ENCODE data around the gene HEMGN. TPM values are rescaled to one million over a fixed set of nuclear protein-coding genes. Genes with fewer than 3 reads are reported as not detected.
A peak's percentile ranks its signal among the peaks of the same experiment; 100 is the strongest.
"Not testable (repeated sequence)": the region's sequence is repeated elsewhere in the genome, so short reads cannot be mapped to it uniquely, and the experiment has no call there.

Gene HEMGN, protein sequence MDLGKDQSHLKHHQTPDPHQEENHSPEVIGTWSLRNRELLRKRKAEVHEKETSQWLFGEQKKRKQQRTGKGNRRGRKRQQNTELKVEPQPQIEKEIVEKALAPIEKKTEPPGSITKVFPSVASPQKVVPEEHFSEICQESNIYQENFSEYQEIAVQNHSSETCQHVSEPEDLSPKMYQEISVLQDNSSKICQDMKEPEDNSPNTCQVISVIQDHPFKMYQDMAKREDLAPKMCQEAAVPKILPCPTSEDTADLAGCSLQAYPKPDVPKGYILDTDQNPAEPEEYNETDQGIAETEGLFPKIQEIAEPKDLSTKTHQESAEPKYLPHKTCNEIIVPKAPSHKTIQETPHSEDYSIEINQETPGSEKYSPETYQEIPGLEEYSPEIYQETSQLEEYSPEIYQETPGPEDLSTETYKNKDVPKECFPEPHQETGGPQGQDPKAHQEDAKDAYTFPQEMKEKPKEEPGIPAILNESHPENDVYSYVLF
- total RNA-seq (ENCODE audit: insufficient read depth, low replicate concordance), result 30.3 TPM

- DNase-seq (ENCODE audit: low spot score), result no peak
Observed at GRCh38 chr9:97938081-97938644, at the start of gene HEMGN. TSS of gene HEMGN (minus strand) at chr9:97938172. CDS start at chr9:97938136, 36 bp downstream.

DNA sequence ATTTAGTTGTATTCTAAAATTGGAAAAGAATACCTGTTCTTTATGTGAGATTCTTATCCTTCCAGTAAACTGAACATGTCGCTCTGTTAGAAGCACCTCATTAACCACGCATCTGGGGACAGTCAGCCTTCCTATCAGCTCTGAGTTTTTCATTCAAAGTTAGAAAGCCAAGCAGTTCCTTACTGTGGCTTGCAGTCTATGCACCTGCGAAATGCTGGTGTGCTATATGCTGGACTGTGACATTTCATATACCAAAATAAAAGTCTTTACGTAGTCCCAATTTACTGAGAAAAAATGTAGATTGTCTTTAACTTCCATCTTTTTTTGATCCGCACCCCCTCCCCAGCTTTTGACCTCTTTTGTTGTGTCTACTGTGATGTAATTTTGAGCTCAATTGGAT, 49.5 kb upstream of the HEMGN start:
- DNase-seq (ENCODE audit: low spot score), result no peak

GRCh38 chr9:97985058-97985861, 47.3 kb upstream of the HEMGN start:
- peak; percentile 12 for DNase-seq (ENCODE audit: low spot score)

GRCh38 chr9:97984188-97985057, 46.5 kb upstream of the HEMGN start:
- DNase-seq (ENCODE audit: low spot score), result peak; percentile 76

DNA sequence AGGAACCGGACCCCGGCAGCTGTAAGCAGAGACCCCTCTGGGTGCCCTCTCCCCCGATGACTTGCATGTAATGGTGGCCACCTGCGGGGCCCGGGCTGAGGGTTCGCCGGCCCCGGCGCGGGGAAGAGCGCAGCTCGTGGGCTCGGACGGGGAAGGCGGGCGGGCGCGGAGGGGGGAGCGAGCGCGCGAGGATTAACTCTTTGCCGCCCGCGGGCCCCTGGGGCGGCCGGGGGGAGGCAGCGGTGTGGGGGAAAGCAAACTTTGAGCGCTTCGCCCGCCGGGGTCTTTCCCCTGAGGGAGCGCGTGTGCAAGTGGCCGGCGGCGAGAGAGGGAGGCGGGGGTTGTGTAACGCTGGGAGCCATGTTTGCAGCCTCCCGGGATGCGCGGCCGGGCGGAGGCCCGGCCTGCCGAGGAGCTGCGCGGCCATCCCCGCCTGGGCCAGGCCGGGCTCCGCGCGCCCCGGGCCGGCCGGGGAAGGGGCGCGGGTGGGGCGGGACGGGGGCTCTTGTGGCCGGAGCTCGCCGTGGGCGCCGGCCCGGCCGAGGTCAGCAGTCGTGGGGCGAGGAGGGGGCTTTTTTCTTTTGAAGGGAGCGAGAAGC, 45.7 kb upstream of the HEMGN start:
- DNase-seq (ENCODE audit: low spot score), result peak; percentile 77

DNA sequence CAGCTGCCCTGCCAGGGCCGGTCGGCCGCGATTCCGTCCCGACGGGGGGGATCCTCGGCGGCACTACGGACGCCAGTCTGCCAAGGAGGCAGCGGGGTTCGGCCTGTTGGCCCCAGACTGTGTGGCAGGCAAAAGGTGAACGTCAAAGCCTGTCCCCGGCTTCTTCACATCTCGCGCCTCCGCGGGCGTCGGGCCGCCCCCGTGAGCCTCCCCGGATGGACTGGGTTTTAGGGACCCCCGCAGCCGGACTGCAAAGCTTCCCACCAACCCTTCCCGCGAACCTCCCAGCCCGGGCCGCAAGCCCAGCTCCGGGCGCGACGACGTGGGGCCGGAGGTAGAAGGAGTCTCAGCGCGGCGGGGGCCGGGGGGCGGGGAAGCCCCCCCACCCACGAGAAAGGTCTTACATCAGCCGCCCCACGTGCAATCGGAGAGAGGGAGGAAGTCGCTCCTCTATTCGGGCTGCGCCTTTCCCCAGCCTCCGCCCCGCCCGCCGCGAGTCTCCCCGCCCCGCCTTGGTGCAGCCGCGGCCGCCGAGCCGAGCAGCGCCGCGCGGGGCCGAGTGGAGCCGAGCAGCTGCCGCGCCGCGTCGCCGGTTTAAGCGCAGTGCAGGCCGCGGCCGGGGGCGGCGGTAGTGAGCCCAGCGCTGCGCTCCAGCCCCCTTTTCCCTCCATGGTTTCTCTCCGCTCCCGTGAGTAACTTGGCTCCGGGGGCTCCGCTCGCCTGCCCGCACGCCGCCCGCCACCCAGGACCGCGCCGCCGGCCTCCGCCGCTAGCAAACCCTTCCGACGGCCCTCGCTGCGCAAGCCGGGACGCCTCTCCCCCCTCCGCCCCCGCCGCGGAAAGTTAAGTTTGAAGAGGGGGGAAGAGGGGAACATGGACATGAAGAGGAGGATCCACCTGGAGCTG, 45.0 kb upstream of the HEMGN start, which contains the start of gene ANP32B:
Gene ANP32B (plus strand): TSS at position 659 of the 906 bp plus-strand sequence. CDS start 215 bp downstream, at position 874.
- DNase-seq (ENCODE audit: low spot score), result peak; percentile 96

DNA sequence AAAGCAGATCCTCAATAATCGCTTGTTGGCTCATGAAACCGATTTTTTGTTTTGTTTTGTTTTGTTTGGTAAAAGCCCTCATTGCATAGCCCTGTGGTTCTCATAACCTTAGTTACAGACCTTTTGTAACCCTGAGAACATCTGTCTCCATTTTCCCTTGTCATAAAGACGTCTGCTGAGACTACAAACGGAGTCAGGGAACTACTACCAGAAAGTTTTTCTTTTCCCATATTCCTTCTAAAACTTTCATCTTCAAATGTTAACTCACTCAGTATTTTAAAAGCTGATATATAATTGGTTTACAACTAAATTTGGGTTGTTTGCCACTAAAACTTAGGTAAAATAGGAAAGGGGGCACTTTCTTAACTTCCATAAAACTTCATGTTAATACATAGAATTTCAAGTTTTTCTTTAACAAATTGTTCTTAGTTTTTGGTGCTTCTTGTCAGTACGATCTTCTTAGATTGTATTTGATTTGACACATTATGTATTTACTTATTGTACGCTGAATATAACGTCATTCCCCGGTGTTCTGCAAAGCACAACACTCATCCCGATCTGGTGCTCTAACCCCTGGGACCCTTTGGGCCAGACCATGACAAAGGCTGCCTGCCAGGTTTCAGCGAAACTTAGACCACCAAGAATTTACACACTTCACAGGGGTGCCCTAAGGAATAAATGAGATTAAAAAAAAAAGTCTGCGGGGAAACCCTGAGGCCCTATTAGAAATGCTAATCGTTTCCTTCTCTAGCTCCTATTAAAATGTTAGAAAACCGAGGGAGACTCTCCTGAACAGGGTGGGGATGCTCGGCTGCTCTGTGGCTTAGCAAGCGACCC, 44.1 kb upstream of the HEMGN start:
- no peak for DNase-seq (ENCODE audit: low spot score)

DNA sequence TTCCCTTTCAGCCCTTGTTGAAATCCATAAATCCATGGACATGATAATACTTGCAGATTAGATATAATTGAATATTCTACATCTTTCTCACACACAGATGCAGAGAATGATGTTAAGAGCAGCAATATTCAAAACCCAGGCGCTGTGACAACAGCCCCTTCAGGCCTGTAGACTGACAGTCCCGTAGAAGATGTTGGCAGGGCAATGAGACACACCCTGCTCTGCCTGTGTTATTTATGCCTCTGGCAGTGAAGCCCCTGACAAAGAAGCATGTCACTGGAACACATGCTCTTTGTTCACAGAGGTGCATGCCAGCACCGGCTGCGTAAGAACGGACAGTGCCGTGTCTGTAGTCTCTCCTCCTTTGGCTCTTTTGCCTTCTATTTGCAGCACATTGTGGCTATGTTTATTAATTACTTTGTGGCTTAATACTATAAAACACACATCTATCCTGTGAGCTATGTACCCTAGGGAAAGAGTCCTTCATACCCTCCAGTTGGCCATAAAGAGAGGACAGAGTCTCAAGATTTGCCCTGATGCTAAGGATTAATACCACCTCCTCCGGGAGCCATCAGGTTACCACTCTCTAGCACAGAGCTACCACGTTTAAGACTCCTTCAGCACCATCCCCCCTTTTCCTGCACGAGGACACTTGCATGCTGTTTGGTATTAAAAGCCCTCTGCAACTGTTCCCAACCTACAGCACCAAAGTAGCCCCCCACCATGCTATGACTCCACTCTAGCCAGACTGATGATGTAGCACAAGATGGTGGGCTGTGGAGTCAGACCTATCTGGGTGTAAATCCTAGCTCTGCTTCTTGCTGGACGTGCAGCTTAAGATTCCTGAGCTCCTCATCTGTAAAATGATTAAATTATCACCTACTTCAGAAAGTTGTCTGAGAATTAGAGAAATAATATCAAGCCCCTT, 43.2 kb upstream of the HEMGN start:
- peak; percentile 22 for DNase-seq (ENCODE audit: low spot score)

- peak; percentile 18 for DNase-seq (ENCODE audit: low spot score)
Observed at GRCh38 chr9:97980479-97980803, 42.5 kb upstream of the HEMGN start.

- no peak for DNase-seq (ENCODE audit: low spot score)
Observed at GRCh38 chr9:97979788-97980478, 42.0 kb upstream of the HEMGN start.

DNA sequence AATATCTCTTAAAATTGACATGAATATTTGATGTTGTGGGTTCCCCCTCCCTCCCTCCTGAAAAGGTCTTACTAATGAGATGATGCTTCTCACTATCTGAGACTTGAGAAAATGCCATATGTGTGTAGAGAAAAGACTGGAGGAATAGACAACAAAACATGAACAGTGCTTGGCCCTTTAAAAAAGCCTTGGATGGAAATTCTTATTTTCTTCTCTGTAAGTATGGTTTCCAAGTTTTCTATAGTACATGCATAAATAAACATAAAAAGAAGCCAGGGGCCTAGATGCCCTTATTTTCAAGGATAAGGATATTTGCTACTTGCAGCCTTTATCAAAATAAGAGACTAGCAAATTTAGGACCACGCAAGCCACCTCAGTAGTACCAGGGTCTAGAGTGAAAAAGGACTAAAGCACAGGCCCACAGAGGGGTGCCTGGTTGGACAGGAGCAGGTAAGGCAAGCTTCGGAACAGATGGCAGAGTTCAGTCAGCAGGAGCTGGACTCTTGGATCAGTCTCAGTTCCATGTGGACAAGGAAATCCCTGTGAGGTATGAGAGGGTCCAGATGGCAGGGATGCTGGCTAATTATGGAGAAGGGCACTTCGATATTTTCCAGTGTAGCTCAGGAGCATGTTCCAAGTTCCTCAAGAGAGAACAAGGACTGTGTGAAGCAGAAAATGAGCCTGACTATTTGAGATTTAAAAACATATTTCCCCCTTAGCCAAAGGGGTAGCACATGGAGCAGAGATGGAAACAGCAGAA, 40.6 kb upstream of the HEMGN start:
- no peak for DNase-seq (ENCODE audit: low spot score)

- not testable (repeated sequence) for DNase-seq (ENCODE audit: low spot score)
Observed at GRCh38 chr9:97976633-97977032, 38.7 kb upstream of the HEMGN start.

DNA sequence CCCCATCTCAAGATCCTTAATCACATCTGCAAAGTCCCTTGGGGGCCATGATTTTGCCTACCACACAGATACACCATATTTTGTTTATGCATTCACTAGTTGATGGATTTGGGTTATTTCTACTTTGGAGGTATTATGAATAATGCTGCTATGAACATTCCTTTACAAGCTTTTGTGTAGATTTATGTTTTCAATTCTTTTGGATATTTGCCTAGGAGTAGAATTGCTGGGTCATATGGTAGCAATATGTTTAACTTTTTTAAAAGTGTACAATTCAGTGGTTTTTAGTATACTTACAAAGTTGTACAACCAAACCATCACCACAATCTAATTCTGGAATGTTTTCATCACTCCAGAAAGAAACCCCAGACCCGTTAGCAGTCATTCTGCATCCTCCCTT, 37.4 kb upstream of the HEMGN start:
- no peak for DNase-seq (ENCODE audit: low spot score)

DNA sequence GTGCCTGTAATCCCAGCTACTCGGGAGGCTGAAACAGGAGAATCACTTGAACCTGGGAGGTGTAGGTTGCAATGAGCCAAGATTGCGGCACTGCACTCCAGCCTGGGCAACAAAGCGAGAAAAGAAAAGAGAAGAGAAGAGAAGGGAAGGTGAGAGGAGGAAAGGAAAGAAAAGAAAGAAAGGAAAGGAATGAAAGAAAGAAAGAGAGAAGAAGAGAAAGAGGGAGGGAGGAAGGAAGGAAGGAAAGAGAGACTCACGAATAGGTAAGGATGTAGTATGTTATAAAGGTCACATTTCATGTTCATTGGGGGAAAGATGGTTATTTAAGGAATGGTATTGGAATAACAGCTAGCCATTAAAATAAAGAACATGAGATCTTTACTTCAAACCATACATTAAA, 34.8 kb upstream of the HEMGN start:
- DNase-seq (ENCODE audit: low spot score), result no peak

DNA sequence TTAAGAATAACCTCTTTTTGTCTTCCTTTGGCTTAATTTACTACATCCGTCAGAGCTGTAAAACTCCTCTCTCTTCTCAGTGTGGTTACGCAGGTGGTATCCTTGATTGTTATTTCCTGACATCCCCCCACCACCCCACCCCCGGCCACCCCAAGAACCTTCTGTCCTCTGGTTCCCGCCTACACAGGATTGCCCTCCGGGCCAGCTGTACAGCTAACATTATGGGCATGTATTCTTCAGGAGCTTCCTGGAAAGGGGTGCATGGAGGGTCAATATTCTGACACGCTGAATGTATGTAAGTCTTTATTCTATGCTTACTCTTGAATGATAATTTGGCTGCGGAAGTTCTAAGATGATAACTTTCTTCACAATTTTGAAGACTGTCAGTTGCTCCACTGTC, 32.2 kb upstream of the HEMGN start:
- DNase-seq (ENCODE audit: low spot score), result no peak

GRCh38 chr9:97969014-97969413, 31.0 kb upstream of the HEMGN start:
- no peak for DNase-seq (ENCODE audit: low spot score)

Measured in umbilical cord (tissue), 2 donors.